Measurements from ENCODE around the gene METTL1. TPM values are rescaled to one million over a fixed set of nuclear protein-coding genes. Genes with fewer than 3 reads are reported as not detected.
A peak's percentile ranks its signal among the peaks of the same experiment; 100 is the strongest.

Gene METTL1
- total and polyA plus RNA-seq, 9 of the 15 experiments (the other 6 are each of a cell fraction or from before 2014, with no cell fraction given) = 12.6 to 65.9 (median 39.2) TPM

- peak; percentile 33; the same call in 1 of the 2 replicates for TF ChIP-seq VEZF1 (CRISPR knock-in tag; IDR thresholded peaks at IDR 0.05)
- TF ChIP-seq NRF1 (conservative IDR thresholded peaks at IDR 0.05 in 1 of 2, IDR thresholded peaks at IDR 0.05 in 1 of 2) = no peak
- TF ChIP-seq EGR1 (conservative IDR thresholded peaks at IDR 0.05) = peak; percentile 57; the same call in 1 of the 2 replicates
- TF ChIP-seq ZBTB7A (IDR thresholded peaks at IDR 0.05; ENCODE audit: borderline replicate concordance, control insufficient read depth, low read depth, low read length) = peak; percentile 52; the same call in 1 of the 2 replicates
- no peak for TF ChIP-seq NELFE (IDR thresholded peaks at IDR 0.05; ENCODE audit: insufficient read depth, insufficient read length)
- peak; percentile 77 for TF ChIP-seq PCBP1 (IDR thresholded peaks at IDR 0.05; ENCODE audit: low read depth, low read length, poor library complexity, severe bottlenecking)
- no peak for TF ChIP-seq DMBX1 (CRISPR knock-in tag; IDR thresholded peaks at IDR 0.05; ENCODE audit: borderline replicate concordance)
- no peak for TF ChIP-seq ZNF12 (CRISPR knock-in tag; IDR thresholded peaks at IDR 0.05)
- TF ChIP-seq ZNF121 (CRISPR knock-in tag; conservative IDR thresholded peaks at IDR 0.05) = no peak
- no peak for TF ChIP-seq ZNF445 (CRISPR knock-in tag; IDR thresholded peaks at IDR 0.05; ENCODE audit: low read depth)
- TF ChIP-seq MAZ (CRISPR knock-in tag; conservative IDR thresholded peaks at IDR 0.05 in 1 of 2, IDR thresholded peaks at IDR 0.05 in 1 of 2) = 0 out of 4 replicates have a peak, but pooled peaks of 1 of the 2 experiments have one; percentile 17
- TF ChIP-seq LEF1 (IDR thresholded peaks at IDR 0.05) = no peak
Observed at GRCh38 chr12:57738661-57739237, 33.2 kb downstream of the METTL1 start, which contains the start of gene AGAP2 (continued).

All from K562 (cell line).